HEK293 (cell line): ENCODE data around the gene NIT2.

ENCODE experiments used
- CTCF ChIP-seq: fragments of 450-650 bp; formaldehyde crosslinking; IDR thresholded peaks from 2 replicates; pipeline ENCODE4 v1.5.1; 2016; ENCODE audit warnings: missing biosample characterization, missing genetic modification characterization
- KLF10 ChIP-seq: fragments of 450-650 bp; IDR thresholded peaks from 2 replicates; pipeline ENCODE4 v1.5.1; 2018; ENCODE audit warnings: missing biosample characterization, mild to moderate bottlenecking, missing genetic modification characterization
- KLF9 ChIP-seq: fragments of 450-650 bp; formaldehyde crosslinking; IDR thresholded peaks from 2 replicates; pipeline ENCODE4 v1.5.1; 2016; ENCODE audit warnings: missing biosample characterization, missing genetic modification characterization, low read depth
- MZF1 ChIP-seq: fragments of 450-650 bp; formaldehyde crosslinking; IDR thresholded peaks from 2 replicates; pipeline ENCODE4 v1.5.1; 2017; ENCODE audit warnings: missing biosample characterization, missing genetic modification characterization, borderline replicate concordance
- YY1 ChIP-seq: fragments of 450-650 bp; formaldehyde crosslinking; IDR thresholded peaks from 2 replicates; pipeline ENCODE4 v1.5.1; 2018; ENCODE audit warnings: missing biosample characterization, missing genetic modification characterization
- ZBTB21 ChIP-seq: fragments of 450-650 bp; formaldehyde crosslinking; IDR thresholded peaks from 2 replicates; pipeline ENCODE4 v1.5.1; 2017; ENCODE audit warnings: missing biosample characterization, missing genetic modification characterization
- ZNF184 ChIP-seq: fragments of 450-650 bp; IDR thresholded peaks from 2 replicates; pipeline ENCODE4 v1.5.1; 2018; ENCODE audit warnings: missing biosample characterization, mild to moderate bottlenecking, missing genetic modification characterization
- ZNF239 ChIP-seq: fragments of 450-650 bp; formaldehyde crosslinking; IDR thresholded peaks from 2 replicates; pipeline ENCODE4 v1.5.1; 2016; ENCODE audit warnings: missing biosample characterization, missing genetic modification characterization
- ZNF335 ChIP-seq: fragments of 450-650 bp; formaldehyde crosslinking; conservative IDR thresholded peaks from 2 replicates; pipeline ENCODE4 v1.5.1; 2016; ENCODE audit warnings: missing biosample characterization, missing genetic modification characterization
- ZNF416 ChIP-seq: fragments of 450-650 bp; formaldehyde crosslinking; IDR thresholded peaks from 2 replicates; pipeline ENCODE4 v1.5.1; 2016; ENCODE audit warnings: missing biosample characterization, missing genetic modification characterization
- ZNF561 ChIP-seq: fragments of 450-650 bp; IDR thresholded peaks from 2 replicates; pipeline ENCODE4 v1.5.1; 2018; ENCODE audit warnings: missing biosample characterization, missing genetic modification characterization, borderline replicate concordance

- TF ChIP-seq ZNF561 (tag by site-specific recombination) (no peak), ZBTB21 (tag by site-specific recombination) (no peak), CTCF (tag by site-specific recombination) (no peak), KLF10 (tag by site-specific recombination) (no peak), YY1 (tag by site-specific recombination) (no peak), ZNF416 (no peak), MZF1 (no peak), ZNF239 (tag by site-specific recombination) (no peak), KLF9 (tag by site-specific recombination) (no peak), ZNF335 (tag by site-specific recombination) (no peak), ZNF184 (tag by site-specific recombination) (no peak)
Observed at GRCh38 chr3:100306695-100307094, 27.9 kb upstream of the NIT2 start.
